K562 (cell line): Measurements from ENCODE around the gene MICALL2. TPM values are rescaled to one million over a fixed set of nuclear protein-coding genes. Genes with fewer than 3 reads are reported as not detected.
A peak's percentile ranks its signal among the peaks of the same experiment; 100 is the strongest.

ENCODE experiments used
- ATAC-seq: fragments of 200-7000 bp; cut with Tn5 transposase; 3 replicates; pipeline ENCODE4 v1.9.1; 2020; ENCODE audit warnings: moderate library complexity
- BruUV-seq: library from RNA; stranded (reverse); fragments of 400-500 nt; replicated peaks from 2 replicates; lab custom pipeline; 2021; lab: Mats Ljungman, UMichigan
- CTCF ChIA-PET: fragments of 300-600 bp; formaldehyde crosslinking; extraction: SDS; loops from one replicate; lab custom pipeline; 2021; ENCODE audit warnings: low intra/inter-chr PET ratio; lab: Yijun Ruan, JAX
- POLR2A ChIA-PET: fragments of 300-600, 350-650 bp; sonication (Branson Sonifier 250); formaldehyde crosslinking; extraction: SDS; loops from one replicate; lab custom pipeline; 2021; ENCODE audit warnings: antibody characterized with exemption, inconsistent platforms; lab: Yijun Ruan, JAX
- DNase-seq, 4 experiments: peaks; one replicate each; pipeline versions ENCODE4 v3.0.0 to v3.0.0-alpha.2; 2011 to 2018; ENCODE audit warnings: low spot score in 3 of 4, mixed read lengths in 3 of 4; ENCODE audit errors: extremely low read depth in 1 of 4
- FAIRE-seq: peaks from 2 replicates; lab custom pipeline; 2011; peaks lifted over from hg19 to GRCh38; lab: Jason Lieb, UNC
- H2AFZ ChIP-seq: 2 replicates; pipeline ENCODE4 v1.6.0; 2011; ENCODE audit warnings: low read depth, low read length, control low read depth, inconsistent platforms
- H3K27ac ChIP-seq: fragments of 200-600 bp; 3 replicates; pipeline ENCODE4 v1.8.0; 2011; ENCODE audit warnings: low read depth, mild to moderate bottlenecking, control low read depth, inconsistent platforms, low read length, moderate library complexity, mixed read lengths; ENCODE audit errors: extremely low read depth
- H3K27me3 ChIP-seq, 2 experiments: fragments of 300-600 bp in 1 of 2; 2 replicates in 1 of 2; 3 replicates in 1 of 2; pipeline versions ENCODE4 v1.6.0 to v1.8.0; 2011; ENCODE audit warnings: inconsistent platforms in 2 of 2, low read length in 2 of 2, mild to moderate bottlenecking in 1 of 2, mixed read lengths in 1 of 2, moderate library complexity in 1 of 2; ENCODE audit not compliant: control insufficient read depth in 2 of 2, insufficient read depth in 2 of 2
- H3K36me3 ChIP-seq: fragments of 300-600 bp; 3 replicates; pipeline ENCODE4 v1.8.0; 2011; ENCODE audit warnings: mild to moderate bottlenecking, low read length, inconsistent platforms; ENCODE audit not compliant: control insufficient read depth, insufficient read depth
- H3K4me1 ChIP-seq, 2 experiments: fragments of 200-600 bp in 1 of 2; replicated peaks in 1 of 2; 2 replicates in 1 of 2; 3 replicates in 1 of 2; pipeline versions ENCODE4 v1.5.1 to v1.8.0; 2011; ENCODE audit warnings: inconsistent platforms in 2 of 2, low read length in 2 of 2, mild to moderate bottlenecking in 1 of 2, mixed read lengths in 1 of 2, moderate library complexity in 1 of 2; ENCODE audit not compliant: control insufficient read depth in 2 of 2, insufficient read depth in 2 of 2
- H3K4me2 ChIP-seq: 2 replicates; pipeline ENCODE4 v1.6.1; 2011; ENCODE audit warnings: low read length, control low read depth, inconsistent platforms, mixed read lengths; ENCODE audit not compliant: insufficient read depth
- H3K4me3 ChIP-seq: fragments of 200-600 bp; sonication (generic), shearing (Covaris generic); 2 replicates; pipeline ENCODE4 v1.5.1; 2016; ENCODE audit warnings: control low read depth, inconsistent platforms
- H3K79me2 ChIP-seq: fragments of 200-600 bp; 3 replicates; pipeline ENCODE4 v1.8.0; 2011; ENCODE audit warnings: low read length, inconsistent platforms; ENCODE audit not compliant: control insufficient read depth, insufficient read depth
- H3K9ac ChIP-seq, 2 experiments: 2 replicates each; pipeline versions ENCODE4 v1.6.0 to v1.6.1; 2011; ENCODE audit warnings: low read depth in 2 of 2, low read length in 2 of 2, control low read depth in 1 of 2, inconsistent platforms in 1 of 2, mild to moderate bottlenecking in 1 of 2, mixed read lengths in 1 of 2; ENCODE audit not compliant: insufficient read depth in 1 of 2
- H3K9me1 ChIP-seq: one replicate; pipeline ENCODE4 v1.6.0; 2011; ENCODE audit warnings: inconsistent platforms, mild to moderate bottlenecking, low read length, moderate library complexity; ENCODE audit not compliant: control insufficient read depth, insufficient read depth
- H3K9me3 ChIP-seq: replicated peaks from 2 replicates; pipeline ENCODE4 v1.5.1; 2011; ENCODE audit warnings: low read depth, low read length, inconsistent platforms; ENCODE audit not compliant: control insufficient read depth, insufficient read depth
- H4K20me1 ChIP-seq: replicated peaks from 2 replicates; pipeline ENCODE4 v1.6.1; 2011; ENCODE audit warnings: low read length, inconsistent platforms, mixed read lengths; ENCODE audit not compliant: control insufficient read depth, insufficient read depth
- BACH1 ChIP-seq: fragments of 200-800 bp; sonication (Bioruptor generic); IDR thresholded peaks from 2 replicates; pipeline ENCODE4 v1.6.1; 2016; ENCODE audit warnings: missing genetic modification characterization, missing compliant biosample characterization
- FOSL1 ChIP-seq: fragments of 200-800 bp; sonication (Bioruptor generic); conservative IDR thresholded peaks from 2 replicates; pipeline ENCODE4 v1.6.1; 2016; ENCODE audit warnings: missing genetic modification characterization, missing compliant biosample characterization
- HEY1 ChIP-seq: fragments of 250-450 bp; sonication (Bioruptor Pico); IDR thresholded peaks from 2 replicates; pipeline ENCODE4 v1.5.0; 2020; ENCODE audit warnings: mild to moderate bottlenecking, moderate library complexity, borderline replicate concordance
- KDM1A ChIP-seq, 2 experiments: fragments of 450-650 bp; IDR thresholded peaks; 2 replicates each; pipeline ENCODE4 v1.6.1; 2016; ENCODE audit warnings: mild to moderate bottlenecking in 2 of 2
- LCOR ChIP-seq: sonication (generic); formaldehyde crosslinking; IDR thresholded peaks from 2 replicates; pipeline ENCODE4 v1.8.0; 2022; ENCODE audit warnings: mild to moderate bottlenecking, missing genetic modification reagents
- NKRF ChIP-seq: fragments of 450-650 bp; IDR thresholded peaks from 2 replicates; pipeline ENCODE4 v1.6.1; 2016; ENCODE audit warnings: borderline replicate concordance
- RBM25 ChIP-seq: fragments of 200-400 bp; formaldehyde crosslinking; IDR thresholded peaks from 2 replicates; pipeline ENCODE4 v1.6.1; 2018; ENCODE audit warnings: low read length, low read depth, moderate library complexity; ENCODE audit not compliant: severe bottlenecking
- ZKSCAN8 ChIP-seq: fragments of 200-800 bp; sonication (Bioruptor generic); IDR thresholded peaks from 2 replicates; pipeline ENCODE4 v1.6.1; 2016; ENCODE audit warnings: missing genetic modification characterization, missing compliant biosample characterization
- ZNF140 ChIP-seq: fragments of 250-450 bp; sonication (Bioruptor Pico); IDR thresholded peaks from 2 replicates; pipeline ENCODE4 v1.8.0; 2021; ENCODE audit warnings: moderate library complexity, mild to moderate bottlenecking, inconsistent platforms
- ZNF449 ChIP-seq: fragments of 250-450 bp; sonication (Bioruptor Pico); IDR thresholded peaks from 2 replicates; pipeline ENCODE4 v1.8.0; 2022; ENCODE audit warnings: moderate library complexity, mild to moderate bottlenecking, inconsistent platforms
- ZNF699 ChIP-seq: fragments of 250-450 bp; sonication (Bioruptor Pico); IDR thresholded peaks from 2 replicates; pipeline ENCODE4 v1.8.0; 2021; ENCODE audit warnings: mild to moderate bottlenecking, moderate library complexity; ENCODE audit not compliant: insufficient replicate concordance
- ZNF785 ChIP-seq: fragments of 250-450 bp; sonication (Bioruptor Pico); IDR thresholded peaks from 2 replicates; pipeline ENCODE4 v1.4.0; 2020; ENCODE audit warnings: mild to moderate bottlenecking
- ZNF79 ChIP-seq: fragments of 250-450 bp; sonication (Bioruptor Pico); IDR thresholded peaks from 2 replicates; pipeline ENCODE4 v1.4.0; 2020; ENCODE audit warnings: low read depth, mild to moderate bottlenecking, moderate library complexity
- WGBS: fragments of 100-300 bp; shearing (Covaris generic); methylation state at CpG from one replicate; pipeline ENCODE4 v1.1.6; 2016; ENCODE audit warnings: low coverage, mixed read lengths; ENCODE audit not compliant: insufficient coverage; ENCODE audit errors: missing lambda C conversion rate; 5-methylcytosine and 5-hydroxymethylcytosine counted together
- in situ Hi-C: fragments of 300-500 bp; cut with MboI; formaldehyde crosslinking; loops from 4 replicates; pipeline ENCODE4 v1.15.0; 2018; ENCODE audit warnings: inconsistent platforms, mixed read lengths
- intact Hi-C: fragments of 100-400 bp; cut with micrococcal nuclease; formaldehyde crosslinking; loops from 2 replicates; pipeline ENCODE4 v1.14.2; 2022
- polyA plus RNA-seq, 8 experiments: library from polyadenylated mRNA; depleted of rRNA in 4 of 8; stranded (reverse) in 5 of 8; unstranded in 3 of 8; fragments of >200 nt; fragmentation: Nextera tagmentation in 2 of 8; fragmentation: Illumina TruSeq in 1 of 8; extraction: Ambion mirVana in 2 of 8; extraction: Trizol in 1 of 8; gene quantifications; 2 replicates each; pipeline versions ENCODE4 v1.2.1 to v1.2.3, GENCODE V29; 2011 to 2014; ENCODE audit warnings: inconsistent platforms in 1 of 8, missing spikeins in 1 of 8
- total RNA-seq, 7 experiments: library from RNA; depleted of rRNA in 6 of 7; stranded (reverse); fragments of >200 nt in 6 of 7; fragmentation: Illumina TruSeq in 2 of 7; extraction: Trizol in 2 of 7; gene quantifications; 2 replicates each; pipeline versions ENCODE4 v1.2.1 to v1.2.3, GENCODE V29; 2011 to 2021; ENCODE audit warnings: low replicate concordance in 1 of 7
- TF ChIP-seq, protein P1 (sequence below): fragments of 450-650 bp; formaldehyde crosslinking; IDR thresholded peaks from 2 replicates; pipeline ENCODE4 v1.4.0; 2020; ENCODE audit warnings: mild to moderate bottlenecking, moderate library complexity
- TF ChIP-seq, protein P2 (sequence below), 2 experiments: IDR thresholded peaks; 2 replicates each; pipeline ENCODE4 v1.6.1; 2011; ENCODE audit warnings: borderline replicate concordance in 1 of 2, control low read depth in 1 of 2, low read depth in 1 of 2, low read length in 1 of 2, mild to moderate bottlenecking in 1 of 2, mixed read lengths in 1 of 2, moderate library complexity in 1 of 2; ENCODE audit not compliant: insufficient read depth in 1 of 2, insufficient read length in 1 of 2, poor library complexity in 1 of 2, severe bottlenecking in 1 of 2; ENCODE audit errors: extremely low read depth in 1 of 2

The MICALL2 gene
- total and polyA plus RNA-seq, 9 of the 15 experiments (the other 6 are each of a cell fraction or from before 2014, with no cell fraction given): 1.8 to 103 (median 17.0) TPM

GRCh38 chr7:1423264-1423811, 35.9 kb downstream of the MICALL2 start:
- H3K4me3 ChIP-seq: no peak overlapping the region
- 27% methylated on average over 3 of the region's 5 CpGs for WGBS
- peaks cover 0 to 14% of the 10 kb centered on the region in 2 experiments; a peak in 3 of 5 replicates for H3K27me3 ChIP-seq
- peak in 2 of 4 experiments; percentile 61 to 72 for DNase-seq
- no peaks in the 10 kb centered on the region for H3K9me1 ChIP-seq
- peak overlapping the region; percentile 50 for H3K4me2 ChIP-seq
- ATAC-seq: no peak; the same call in 2 of the 3 replicates
- H4K20me1 ChIP-seq: no peaks in the 10 kb centered on the region
- no peak overlapping the region for H3K27ac ChIP-seq
- no peak for FAIRE-seq
- peak overlapping the region; percentile 61; the same call in 1 of the 2 replicates for H2AFZ ChIP-seq
- intact Hi-C loops (no loop called here), in situ Hi-C loops (no loop called here)
- POLR2A ChIA-PET: interaction anchor here (0.7 kb wide), 1 partner anchor 15 kb away, joined by 3 read pairs; no protein-coding TSS in a partner anchor
- BruUV-seq: no TSS peak
- no peaks in the 10 kb centered on the region for H3K36me3 ChIP-seq
- CTCF ChIA-PET: no interaction called here
- H3K4me1 ChIP-seq: peaks cover 7 to 52% of the 10 kb centered on the region in 2 experiments; a peak in 4 of 5 replicates
- no peaks in the 10 kb centered on the region for H3K79me2 ChIP-seq
- no peaks in the 10 kb centered on the region for H3K9me3 ChIP-seq
- H3K9ac ChIP-seq: peak overlapping the region; percentile 8 to 63; a peak in 3 of 4 replicates
- TF ChIP-seq ZNF140 (CRISPR knock-in tag) (no peak), FOSL1 (no peak), ZKSCAN8 (CRISPR knock-in tag) (no peak), ZNF449 (CRISPR knock-in tag) (no peak), HEY1 (CRISPR knock-in tag) (no peak), ZNF699 (CRISPR knock-in tag) (no peak), KDM1A (IDR thresholded peaks at IDR 0.05) (peak; percentile 72 to 88), NKRF (no peak), BACH1 (tag) (no peak), ZNF785 (CRISPR knock-in tag) (no peak), RBM25 (peak; percentile 47), ZNF79 (CRISPR knock-in tag) (no peak), LCOR (CRISPR knock-in tag) (peak; percentile 59; the same call in 1 of the 2 replicates)
- TF ChIP-seq, protein P1, sequence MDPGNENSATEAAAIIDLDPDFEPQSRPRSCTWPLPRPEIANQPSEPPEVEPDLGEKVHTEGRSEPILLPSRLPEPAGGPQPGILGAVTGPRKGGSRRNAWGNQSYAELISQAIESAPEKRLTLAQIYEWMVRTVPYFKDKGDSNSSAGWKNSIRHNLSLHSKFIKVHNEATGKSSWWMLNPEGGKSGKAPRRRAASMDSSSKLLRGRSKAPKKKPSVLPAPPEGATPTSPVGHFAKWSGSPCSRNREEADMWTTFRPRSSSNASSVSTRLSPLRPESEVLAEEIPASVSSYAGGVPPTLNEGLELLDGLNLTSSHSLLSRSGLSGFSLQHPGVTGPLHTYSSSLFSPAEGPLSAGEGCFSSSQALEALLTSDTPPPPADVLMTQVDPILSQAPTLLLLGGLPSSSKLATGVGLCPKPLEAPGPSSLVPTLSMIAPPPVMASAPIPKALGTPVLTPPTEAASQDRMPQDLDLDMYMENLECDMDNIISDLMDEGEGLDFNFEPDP (CRISPR knock-in tag): no peak
- TF ChIP-seq, protein P2, sequence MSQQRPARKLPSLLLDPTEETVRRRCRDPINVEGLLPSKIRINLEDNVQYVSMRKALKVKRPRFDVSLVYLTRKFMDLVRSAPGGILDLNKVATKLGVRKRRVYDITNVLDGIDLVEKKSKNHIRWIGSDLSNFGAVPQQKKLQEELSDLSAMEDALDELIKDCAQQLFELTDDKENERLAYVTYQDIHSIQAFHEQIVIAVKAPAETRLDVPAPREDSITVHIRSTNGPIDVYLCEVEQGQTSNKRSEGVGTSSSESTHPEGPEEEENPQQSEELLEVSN (IDR thresholded peaks at IDR 0.05; ENCODE audit: borderline replicate concordance in 1 of 2, extremely low read depth in 1 of 2, insufficient read depth in 1 of 2, insufficient read length in 1 of 2, low read depth in 1 of 2, low read length in 1 of 2, poor library complexity in 1 of 2, severe bottlenecking in 1 of 2): no peak
